PFSK-1 (cell line): ENCODE results near the gene NCAPD2.

Experiments used
- FOXP2 ChIP-seq: optimal IDR thresholded peaks from 2 replicates; pipeline ENCODE3; 2011; ENCODE audit warnings: borderline replicate concordance, control low read depth, inconsistent platforms; ENCODE audit not compliant: insufficient read depth; ENCODE audit errors: extremely low read length, extremely low read depth
- POLR2AphosphoS5 ChIP-seq: IDR thresholded peaks from 2 replicates; pipeline ENCODE4 v1.6.1; 2012; ENCODE audit warnings: low read depth, mild to moderate bottlenecking, control low read depth, low read length, moderate library complexity
- SIN3A ChIP-seq: IDR thresholded peaks from 2 replicates; pipeline ENCODE4 v1.6.1; 2012; ENCODE audit warnings: mild to moderate bottlenecking, low read length, moderate library complexity, borderline replicate concordance; ENCODE audit not compliant: insufficient read depth
- TAF1 ChIP-seq: IDR thresholded peaks from 2 replicates; pipeline ENCODE4 v1.6.1; 2012; ENCODE audit warnings: low read length, control low read depth, borderline replicate concordance; ENCODE audit not compliant: insufficient read depth
- TF ChIP-seq, protein P1 (sequence below), 2 experiments: IDR thresholded peaks; 2 replicates each; pipeline versions ENCODE4 v1.6.1 to v1.8.0; 2011 to 2012; ENCODE audit warnings: low read depth in 2 of 2, low read length in 2 of 2, control low read depth in 1 of 2, inconsistent platforms in 1 of 2, mild to moderate bottlenecking in 1 of 2, moderate library complexity in 1 of 2; ENCODE audit not compliant: insufficient read depth in 1 of 2

The NCAPD2 gene

DNA sequence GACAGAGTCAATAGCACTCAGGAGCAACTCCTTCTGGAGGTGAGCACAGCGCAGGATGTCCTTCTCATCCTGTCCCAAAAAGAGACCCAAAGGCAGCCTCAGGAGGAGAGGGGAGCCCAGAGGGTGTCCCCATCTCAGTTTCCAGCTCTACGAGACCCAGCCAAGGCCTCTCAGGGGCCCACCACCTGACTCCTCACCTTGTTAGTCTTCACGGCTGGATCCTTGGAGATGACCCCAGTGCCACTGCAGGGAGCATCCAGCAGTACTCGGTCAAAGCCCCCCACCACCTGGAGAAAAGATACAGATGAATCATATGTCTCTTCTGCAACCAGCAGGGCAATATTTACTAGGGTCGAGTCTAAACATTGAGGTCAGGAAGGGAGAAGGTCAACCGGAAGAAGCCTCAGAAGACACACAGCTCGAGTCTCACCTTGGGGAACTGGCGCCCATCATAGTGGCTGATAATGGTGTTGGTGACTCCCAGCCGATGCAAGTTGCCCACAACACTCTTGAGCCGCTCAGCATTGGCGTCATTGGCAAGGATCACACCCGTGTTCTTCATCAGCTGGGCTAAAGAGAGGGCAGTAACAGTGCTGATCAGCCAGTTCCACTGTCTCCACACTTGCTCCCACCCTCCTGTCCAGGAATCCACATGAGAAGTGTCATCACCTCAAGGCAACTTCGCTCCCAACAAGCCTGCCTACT is 66.8 kb downstream of the NCAPD2 start:
- TF ChIP-seq POLR2AphosphoS5, result no peak; the same call in 1 of the 2 replicates
- TF ChIP-seq SIN3A, result no peak
- TF ChIP-seq, protein P1, sequence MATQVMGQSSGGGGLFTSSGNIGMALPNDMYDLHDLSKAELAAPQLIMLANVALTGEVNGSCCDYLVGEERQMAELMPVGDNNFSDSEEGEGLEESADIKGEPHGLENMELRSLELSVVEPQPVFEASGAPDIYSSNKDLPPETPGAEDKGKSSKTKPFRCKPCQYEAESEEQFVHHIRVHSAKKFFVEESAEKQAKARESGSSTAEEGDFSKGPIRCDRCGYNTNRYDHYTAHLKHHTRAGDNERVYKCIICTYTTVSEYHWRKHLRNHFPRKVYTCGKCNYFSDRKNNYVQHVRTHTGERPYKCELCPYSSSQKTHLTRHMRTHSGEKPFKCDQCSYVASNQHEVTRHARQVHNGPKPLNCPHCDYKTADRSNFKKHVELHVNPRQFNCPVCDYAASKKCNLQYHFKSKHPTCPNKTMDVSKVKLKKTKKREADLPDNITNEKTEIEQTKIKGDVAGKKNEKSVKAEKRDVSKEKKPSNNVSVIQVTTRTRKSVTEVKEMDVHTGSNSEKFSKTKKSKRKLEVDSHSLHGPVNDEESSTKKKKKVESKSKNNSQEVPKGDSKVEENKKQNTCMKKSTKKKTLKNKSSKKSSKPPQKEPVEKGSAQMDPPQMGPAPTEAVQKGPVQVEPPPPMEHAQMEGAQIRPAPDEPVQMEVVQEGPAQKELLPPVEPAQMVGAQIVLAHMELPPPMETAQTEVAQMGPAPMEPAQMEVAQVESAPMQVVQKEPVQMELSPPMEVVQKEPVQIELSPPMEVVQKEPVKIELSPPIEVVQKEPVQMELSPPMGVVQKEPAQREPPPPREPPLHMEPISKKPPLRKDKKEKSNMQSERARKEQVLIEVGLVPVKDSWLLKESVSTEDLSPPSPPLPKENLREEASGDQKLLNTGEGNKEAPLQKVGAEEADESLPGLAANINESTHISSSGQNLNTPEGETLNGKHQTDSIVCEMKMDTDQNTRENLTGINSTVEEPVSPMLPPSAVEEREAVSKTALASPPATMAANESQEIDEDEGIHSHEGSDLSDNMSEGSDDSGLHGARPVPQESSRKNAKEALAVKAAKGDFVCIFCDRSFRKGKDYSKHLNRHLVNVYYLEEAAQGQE (IDR thresholded peaks at IDR 0.05; ENCODE audit: insufficient read depth in 1 of 2, low read depth in 2 of 2, low read length in 2 of 2), result no peak
- TF ChIP-seq TAF1, result no peak
- no peak for TF ChIP-seq FOXP2

DNA sequence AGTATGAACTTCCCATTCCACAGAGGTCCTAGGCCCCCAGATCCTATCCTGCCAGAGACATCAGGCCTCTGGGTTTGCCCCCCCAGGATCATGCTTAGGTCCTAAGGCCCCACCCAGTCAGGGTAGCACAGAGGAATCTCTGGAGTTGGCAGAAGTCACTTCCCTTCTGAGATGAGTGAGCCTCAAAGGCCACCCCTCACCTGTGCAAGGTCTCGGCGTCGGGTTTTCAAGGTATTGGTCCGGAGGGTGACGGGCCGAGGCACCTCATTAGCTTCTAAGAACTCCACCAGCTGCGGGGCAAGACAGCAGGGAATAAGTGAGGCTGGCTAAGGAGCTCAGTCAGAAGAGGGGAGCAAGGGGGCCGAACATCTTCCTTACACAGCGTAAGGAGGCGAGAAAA is 69.0 kb downstream of the NCAPD2 start:
- TF ChIP-seq SIN3A, result no peak
- no peak for TF ChIP-seq TAF1
- TF ChIP-seq FOXP2, result no peak
- TF ChIP-seq, protein P1 (IDR thresholded peaks at IDR 0.05; ENCODE audit: insufficient read depth in 1 of 2, low read depth in 2 of 2, low read length in 2 of 2), result no peak
- TF ChIP-seq POLR2AphosphoS5, result no peak

DNA sequence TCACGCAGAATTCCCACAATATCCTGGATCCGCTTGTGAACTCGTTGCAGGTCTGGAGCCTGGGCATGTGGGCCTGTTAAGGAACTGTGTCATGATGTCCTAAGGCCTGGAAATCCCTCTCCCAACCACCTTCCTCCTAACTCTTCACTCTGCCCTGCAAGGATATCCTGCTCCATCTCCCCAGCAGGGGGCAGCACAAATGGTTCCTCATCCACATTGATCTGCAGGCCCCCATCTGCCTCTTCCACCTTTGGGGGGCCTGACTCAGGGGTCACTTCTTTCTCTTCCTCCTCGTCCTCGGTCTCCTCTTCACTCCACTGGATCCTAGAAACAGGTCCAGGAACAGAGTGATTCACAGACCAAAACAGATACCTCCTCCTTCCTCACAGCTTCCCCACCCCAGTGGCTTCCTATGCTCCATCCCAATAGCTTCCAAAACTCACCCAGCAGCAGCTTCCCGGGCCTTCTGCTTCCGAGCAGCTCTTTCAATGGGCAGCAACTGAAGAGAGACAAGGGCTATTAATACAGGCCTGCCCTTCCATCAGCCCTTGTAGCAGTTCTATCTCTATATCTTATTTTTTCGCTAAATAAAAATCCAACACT is 69.6 kb downstream of the NCAPD2 start:
- TF ChIP-seq TAF1 (no peak), FOXP2 (no peak), POLR2AphosphoS5 (no peak)

DNA sequence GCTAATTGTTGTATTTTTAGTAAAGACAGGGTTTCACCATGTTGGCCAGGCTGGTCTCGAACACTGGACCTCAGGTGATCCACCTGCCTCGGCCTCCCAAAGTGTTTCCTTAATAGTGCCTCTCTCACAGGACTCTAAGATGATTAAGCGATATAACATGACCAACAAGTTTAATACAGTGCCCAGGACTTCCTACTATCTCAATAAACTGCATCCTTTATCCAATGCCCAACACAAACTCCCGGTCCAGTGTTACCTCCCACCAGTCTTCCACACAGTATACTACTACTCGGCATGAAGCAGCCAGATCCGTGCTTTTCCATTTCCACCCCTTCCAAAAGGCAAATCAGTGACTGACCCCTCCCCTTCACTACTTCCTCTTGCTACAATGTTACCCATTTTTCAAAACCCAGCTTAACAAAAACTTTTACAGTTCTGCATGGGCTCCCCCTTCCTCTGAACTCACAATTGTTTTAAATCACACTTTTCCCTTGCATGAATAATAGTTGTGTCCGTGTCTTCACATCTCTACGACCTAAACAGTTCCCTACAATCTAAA is 73.3 kb downstream of the NCAPD2 start:
- TF ChIP-seq, protein P1 (IDR thresholded peaks at IDR 0.05; ENCODE audit: insufficient read depth in 1 of 2, low read depth in 2 of 2, low read length in 2 of 2), result no peak
- TF ChIP-seq POLR2AphosphoS5 (no peak), FOXP2 (no peak), SIN3A (no peak), TAF1 (no peak)

DNA sequence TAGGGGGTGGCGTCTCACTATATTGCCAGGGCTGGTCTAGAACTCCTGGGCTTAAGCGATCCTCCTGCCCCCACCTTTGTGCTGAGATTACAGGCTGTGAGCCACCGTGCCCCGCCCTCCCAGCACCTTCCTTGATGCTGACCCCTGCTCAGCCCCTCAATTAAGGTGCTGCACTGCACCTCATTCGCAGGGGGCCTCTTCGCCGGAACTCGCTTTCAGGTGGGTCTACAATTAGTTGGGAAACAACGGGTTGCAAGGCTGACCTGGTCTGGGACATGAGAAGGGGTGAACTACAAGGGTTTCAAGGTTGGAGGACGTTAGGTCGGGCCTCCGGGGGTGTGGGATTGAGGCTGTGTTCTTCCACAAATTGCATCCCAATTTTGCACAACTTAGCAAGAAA is 75.4 kb downstream of the NCAPD2 start:
- no peak for TF ChIP-seq SIN3A
- TF ChIP-seq FOXP2, result no peak
- TF ChIP-seq TAF1, result no peak
- TF ChIP-seq, protein P1 (IDR thresholded peaks at IDR 0.05; ENCODE audit: insufficient read depth in 1 of 2, low read depth in 2 of 2, low read length in 2 of 2), result no peak
- no peak for TF ChIP-seq POLR2AphosphoS5
